Measurements from ENCODE around the gene ATP5PF.
"Not testable (repeated sequence)": the region's sequence is repeated elsewhere in the genome, so short reads cannot be mapped to it uniquely, and the experiment has no call there.

The ATP5PF gene

GRCh38 chr21:25709684-25710265 is 24.9 kb downstream of the ATP5PF start:
- H3K9me3 ChIP-seq (ENCODE audit: low read length), result no peaks in the 10 kb centered on the region
- no peaks in the 10 kb centered on the region for H3K4me1 ChIP-seq (ENCODE audit: insufficient read depth, low read length)
- peaks cover 67% of the 10 kb centered on the region for H3K36me3 ChIP-seq (ENCODE audit: insufficient read depth, low read length)
- H2AFZ ChIP-seq (ENCODE audit: low read depth, low read length), result no peak overlapping the region
- no peak overlapping the region for H3K4me3 ChIP-seq (ENCODE audit: low read length)
- no peaks in the 10 kb centered on the region for H3K27me3 ChIP-seq (ENCODE audit: insufficient read depth, low read length)

- Histone ChIP-seq H3K36me3 (ENCODE audit: insufficient read depth, low read length) (peaks cover 62% of the 10 kb centered on the region), H3K27me3 (ENCODE audit: insufficient read depth, low read length) (no peaks in the 10 kb centered on the region), H3K4me1 (ENCODE audit: insufficient read depth, low read length) (no peaks in the 10 kb centered on the region), H3K9me3 (ENCODE audit: low read length) (no peaks in the 10 kb centered on the region), H2AFZ (ENCODE audit: low read depth, low read length) (no peak overlapping the region), H3K4me3 (ENCODE audit: low read length) (no peak overlapping the region)
These were observed 26.1 kb downstream of the ATP5PF start for GRCh38 chr21:25708467-25709065.

GRCh38 chr21:25701529-25701928 is 33.2 kb downstream of the ATP5PF start:
- Histone ChIP-seq H2AFZ (ENCODE audit: low read depth, low read length) (no peak overlapping the region), H3K4me3 (ENCODE audit: low read length) (no peak overlapping the region), H3K27me3 (ENCODE audit: insufficient read depth, low read length) (no peaks in the 10 kb centered on the region), H3K36me3 (ENCODE audit: insufficient read depth, low read length) (peaks cover 62% of the 10 kb centered on the region), H3K4me1 (ENCODE audit: insufficient read depth, low read length) (no peaks in the 10 kb centered on the region), H3K9me3 (ENCODE audit: low read length) (no peaks in the 10 kb centered on the region)

- Histone ChIP-seq H2AFZ (ENCODE audit: low read depth, low read length) (no peak overlapping the region), H3K36me3 (ENCODE audit: insufficient read depth, low read length) (peaks cover 58% of the 10 kb centered on the region), H3K27me3 (ENCODE audit: insufficient read depth, low read length) (no peaks in the 10 kb centered on the region), H3K4me3 (ENCODE audit: low read length) (no peak overlapping the region), H3K4me1 (ENCODE audit: insufficient read depth, low read length) (no peaks in the 10 kb centered on the region), H3K9me3 (ENCODE audit: low read length) (no peaks in the 10 kb centered on the region)
These were observed 34.0 kb downstream of the ATP5PF start for GRCh38 chr21:25700741-25701140.

- not testable (repeated sequence) for H3K4me1 ChIP-seq (ENCODE audit: insufficient read depth, low read length); H3K9me3 ChIP-seq (ENCODE audit: low read length); H3K4me3 ChIP-seq (ENCODE audit: low read length); H3K27me3 ChIP-seq (ENCODE audit: insufficient read depth, low read length); H2AFZ ChIP-seq (ENCODE audit: low read depth, low read length)
- H3K36me3 ChIP-seq (ENCODE audit: insufficient read depth, low read length), result peaks cover 56% of the 10 kb centered on the region
These were observed 39.2 kb downstream of the ATP5PF start for GRCh38 chr21:25695461-25695860.

GRCh38 chr21:25691976-25692375 is 42.7 kb downstream of the ATP5PF start:
- Histone ChIP-seq H3K27me3 (ENCODE audit: insufficient read depth, low read length) (no peaks in the 10 kb centered on the region), H2AFZ (ENCODE audit: low read depth, low read length) (no peak overlapping the region), H3K36me3 (ENCODE audit: insufficient read depth, low read length) (peaks cover 49% of the 10 kb centered on the region), H3K9me3 (ENCODE audit: low read length) (peaks cover 2% of the 10 kb centered on the region), H3K4me1 (ENCODE audit: insufficient read depth, low read length) (no peaks in the 10 kb centered on the region), H3K4me3 (ENCODE audit: low read length) (no peak overlapping the region)

GRCh38 chr21:25689226-25689625 is 45.5 kb downstream of the ATP5PF start:
- peaks cover 53% of the 10 kb centered on the region for H3K36me3 ChIP-seq (ENCODE audit: insufficient read depth, low read length)
- H3K9me3 ChIP-seq (ENCODE audit: low read length), result peaks cover 2% of the 10 kb centered on the region

GRCh38 chr21:25688275-25689155 is 46.2 kb downstream of the ATP5PF start:
- no peaks in the 10 kb centered on the region for H3K9me3 ChIP-seq (ENCODE audit: low read length)
- no peaks in the 10 kb centered on the region for H3K27me3 ChIP-seq (ENCODE audit: insufficient read depth, low read length)
- H3K4me1 ChIP-seq (ENCODE audit: insufficient read depth, low read length), result no peaks in the 10 kb centered on the region
- peaks cover 52% of the 10 kb centered on the region for H3K36me3 ChIP-seq (ENCODE audit: insufficient read depth, low read length)
- H2AFZ ChIP-seq (ENCODE audit: low read depth, low read length), result no peak overlapping the region
- no peak overlapping the region for H3K4me3 ChIP-seq (ENCODE audit: low read length)

More at GRCh38 chr21:25689226-25689625, 45.5 kb downstream of the ATP5PF start:
- Histone ChIP-seq H2AFZ (ENCODE audit: low read depth, low read length) (no peak overlapping the region), H3K27me3 (ENCODE audit: insufficient read depth, low read length) (no peaks in the 10 kb centered on the region), H3K4me3 (ENCODE audit: low read length) (no peak overlapping the region), H3K4me1 (ENCODE audit: insufficient read depth, low read length) (no peaks in the 10 kb centered on the region)

GRCh38 chr21:25687787-25688186 is 46.9 kb downstream of the ATP5PF start:
- no peak overlapping the region for H2AFZ ChIP-seq (ENCODE audit: low read depth, low read length)

GRCh38 chr21:25682382-25682781 is 52.3 kb downstream of the ATP5PF start:
- H3K4me3 ChIP-seq (ENCODE audit: low read length), result no peak overlapping the region

More at GRCh38 chr21:25687787-25688186, 46.9 kb downstream of the ATP5PF start:
- Histone ChIP-seq H3K4me3 (ENCODE audit: low read length) (no peak overlapping the region), H3K4me1 (ENCODE audit: insufficient read depth, low read length) (no peaks in the 10 kb centered on the region), H3K9me3 (ENCODE audit: low read length) (no peaks in the 10 kb centered on the region), H3K27me3 (ENCODE audit: insufficient read depth, low read length) (no peaks in the 10 kb centered on the region), H3K36me3 (ENCODE audit: insufficient read depth, low read length) (peaks cover 50% of the 10 kb centered on the region)

GRCh38 chr21:25676451-25676850 is 58.3 kb downstream of the ATP5PF start:
- Histone ChIP-seq H3K4me3 (ENCODE audit: low read length) (no peak overlapping the region), H3K4me1 (ENCODE audit: insufficient read depth, low read length) (peaks cover 3% of the 10 kb centered on the region), H3K36me3 (ENCODE audit: insufficient read depth, low read length) (peaks cover 2% of the 10 kb centered on the region), H3K9me3 (ENCODE audit: low read length) (peaks cover 4% of the 10 kb centered on the region), H3K27me3 (ENCODE audit: insufficient read depth, low read length) (no peaks in the 10 kb centered on the region), H2AFZ (ENCODE audit: low read depth, low read length) (no peak overlapping the region)

More at GRCh38 chr21:25682382-25682781, 52.3 kb downstream of the ATP5PF start:
- Histone ChIP-seq H3K4me1 (ENCODE audit: insufficient read depth, low read length) (peaks cover 3% of the 10 kb centered on the region), H3K36me3 (ENCODE audit: insufficient read depth, low read length) (peaks cover 27% of the 10 kb centered on the region), H3K9me3 (ENCODE audit: low read length) (no peaks in the 10 kb centered on the region), H3K27me3 (ENCODE audit: insufficient read depth, low read length) (no peaks in the 10 kb centered on the region), H2AFZ (ENCODE audit: low read depth, low read length) (no peak overlapping the region)

All from neuron (in vitro differentiated cells).